Endodermal cell (in vitro differentiated cells): ENCODE data around the gene PPP2R1B. TPM values are rescaled to one million over a fixed set of nuclear protein-coding genes. Genes with fewer than 3 reads are reported as not detected.

ENCODE experiments used
- DNase-seq: peaks from one replicate; pipeline ENCODE4 v3.0.0-alpha.2; 2017
- H3K27ac ChIP-seq: 2 replicates; pipeline ENCODE4 v1.5.1; 2013; ENCODE audit warnings: mild to moderate bottlenecking, low read depth, low read length, moderate library complexity
- H3K27me3 ChIP-seq: 2 replicates; pipeline ENCODE4 v1.6.1; 2013; ENCODE audit warnings: mild to moderate bottlenecking, low read length, moderate library complexity; ENCODE audit not compliant: insufficient read depth, control insufficient read depth, poor library complexity, severe bottlenecking
- H3K36me3 ChIP-seq: 2 replicates; pipeline ENCODE4 v1.7.0; 2013; ENCODE audit warnings: mild to moderate bottlenecking, low read length, moderate library complexity; ENCODE audit not compliant: control insufficient read depth, insufficient read depth
- H3K4me1 ChIP-seq: one replicate; pipeline ENCODE4 v1.7.0; 2013; ENCODE audit warnings: low read length; ENCODE audit not compliant: control insufficient read depth, insufficient read depth
- H3K4me3 ChIP-seq: 2 replicates; pipeline ENCODE4 v1.5.1; 2013; ENCODE audit warnings: mild to moderate bottlenecking, low read length, moderate library complexity
- H3K9ac ChIP-seq: 2 replicates; pipeline ENCODE4 v1.6.1; 2013; ENCODE audit warnings: mild to moderate bottlenecking, low read length, moderate library complexity; ENCODE audit not compliant: poor library complexity, severe bottlenecking; ENCODE audit errors: extremely low read depth
- H3K9me3 ChIP-seq: 2 replicates; pipeline ENCODE4 v1.6.1; 2013; ENCODE audit warnings: mild to moderate bottlenecking, low read length, moderate library complexity; ENCODE audit not compliant: control insufficient read depth
- H3K27ac Mint-ChIP-seq: 2 replicates; pipeline ENCODE4 v1.8.0; 2020; ENCODE audit warnings: mixed read lengths
- H3K27me3 Mint-ChIP-seq: 2 replicates; pipeline ENCODE4 v1.8.0; 2021; ENCODE audit warnings: mild to moderate bottlenecking, mixed read lengths; ENCODE audit not compliant: insufficient read depth
- H3K36me3 Mint-ChIP-seq: 2 replicates; pipeline ENCODE4 v1.8.0; 2020; ENCODE audit warnings: low read depth, mixed read lengths
- H3K4me1 Mint-ChIP-seq: 2 replicates; pipeline ENCODE4 v1.8.0; 2020; ENCODE audit warnings: mixed read lengths
- H3K4me3 Mint-ChIP-seq: 2 replicates; pipeline ENCODE4 v1.8.0; 2020; ENCODE audit warnings: mild to moderate bottlenecking, moderate library complexity, mixed read lengths
- H3K9me3 Mint-ChIP-seq: 2 replicates; pipeline ENCODE4 v1.8.0; 2020; ENCODE audit warnings: mild to moderate bottlenecking, mixed read lengths
- WGBS, 2 experiments: methylation state at CpG; one replicate each; pipeline versions ENCODE4 v1.1.5 to v1.1.7; 2013; ENCODE audit warnings: missing lambda C conversion rate in 2 of 2, mixed read lengths in 1 of 2; ENCODE audit not compliant: insufficient coverage in 1 of 2, insufficient read length in 1 of 2; 5-methylcytosine and 5-hydroxymethylcytosine counted together
- total RNA-seq, 2 donors: library from RNA; stranded (reverse); fragmentation: NEBNext Ultra II Directional in 1 of 2; extraction: Animal tissue kit (Norgen Biotek cat#: 25700) in 1 of 2; gene quantifications; 2 replicates in 1 of 2; 3 replicates in 1 of 2; pipeline ENCODE4 v1.2.1, GENCODE V29; 2021
- TF ChIP-seq, protein P1 (sequence below): fragments of 200-600 bp; sonication (generic); conservative IDR thresholded peaks from 2 replicates; pipeline ENCODE4 v1.5.0; 2021; ENCODE audit warnings: antibody characterized with exemption, mild to moderate bottlenecking

PPP2R1B gene
- total RNA-seq, 2 donors from 2014 or later: 70.0 to 89.7 TPM

DNA sequence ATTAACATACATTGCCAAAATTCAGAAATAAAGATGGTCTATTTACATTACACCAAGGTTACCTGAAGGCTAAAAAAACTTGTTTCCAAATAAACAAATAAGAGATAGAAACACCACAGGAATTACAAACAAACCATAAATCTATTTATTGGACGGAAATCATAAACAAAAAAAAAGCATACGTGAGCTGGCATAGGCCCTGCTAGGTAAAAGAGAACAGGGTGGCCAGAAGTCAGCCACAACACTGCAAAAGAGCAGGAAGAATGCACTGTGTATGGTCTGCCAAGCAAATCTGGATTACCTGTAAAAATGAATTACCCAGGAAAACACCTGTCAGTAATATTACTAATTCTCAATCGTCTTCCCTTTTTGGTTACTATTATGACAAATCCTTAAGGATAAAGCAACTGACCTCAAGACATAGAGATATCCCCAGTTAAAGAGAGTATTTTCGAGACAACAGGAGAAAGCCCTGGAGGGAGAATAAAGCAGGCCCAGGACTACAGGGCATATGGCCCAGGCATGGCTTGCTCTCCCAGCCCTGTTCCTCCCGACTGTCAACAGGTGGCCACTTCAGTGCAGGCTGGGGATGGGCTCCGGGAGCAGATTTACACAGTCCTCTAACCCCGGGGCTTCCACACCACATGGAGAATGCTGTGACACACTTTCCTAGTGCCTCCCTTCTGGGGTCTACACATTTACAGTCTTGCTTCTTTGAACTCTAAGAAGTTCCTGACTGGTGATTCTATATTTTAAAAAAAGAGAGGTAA is 18.0 kb downstream of the PPP2R1B start:
- no peak for DNase-seq
- H3K27ac Mint-ChIP-seq: no peak overlapping the region
- peaks cover 5% of the 10 kb centered on the region for H3K9me3 ChIP-seq
- TF ChIP-seq, protein P1, sequence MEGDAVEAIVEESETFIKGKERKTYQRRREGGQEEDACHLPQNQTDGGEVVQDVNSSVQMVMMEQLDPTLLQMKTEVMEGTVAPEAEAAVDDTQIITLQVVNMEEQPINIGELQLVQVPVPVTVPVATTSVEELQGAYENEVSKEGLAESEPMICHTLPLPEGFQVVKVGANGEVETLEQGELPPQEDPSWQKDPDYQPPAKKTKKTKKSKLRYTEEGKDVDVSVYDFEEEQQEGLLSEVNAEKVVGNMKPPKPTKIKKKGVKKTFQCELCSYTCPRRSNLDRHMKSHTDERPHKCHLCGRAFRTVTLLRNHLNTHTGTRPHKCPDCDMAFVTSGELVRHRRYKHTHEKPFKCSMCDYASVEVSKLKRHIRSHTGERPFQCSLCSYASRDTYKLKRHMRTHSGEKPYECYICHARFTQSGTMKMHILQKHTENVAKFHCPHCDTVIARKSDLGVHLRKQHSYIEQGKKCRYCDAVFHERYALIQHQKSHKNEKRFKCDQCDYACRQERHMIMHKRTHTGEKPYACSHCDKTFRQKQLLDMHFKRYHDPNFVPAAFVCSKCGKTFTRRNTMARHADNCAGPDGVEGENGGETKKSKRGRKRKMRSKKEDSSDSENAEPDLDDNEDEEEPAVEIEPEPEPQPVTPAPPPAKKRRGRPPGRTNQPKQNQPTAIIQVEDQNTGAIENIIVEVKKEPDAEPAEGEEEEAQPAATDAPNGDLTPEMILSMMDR: no peak
- peaks cover 91% of the 10 kb centered on the region for H3K36me3 ChIP-seq
- H3K4me3 Mint-ChIP-seq: no peak overlapping the region
- no peaks in the 10 kb centered on the region for H3K27me3 ChIP-seq
- no peaks in the 10 kb centered on the region for H3K9me3 Mint-ChIP-seq
- H3K27me3 Mint-ChIP-seq: no peaks in the 10 kb centered on the region
- H3K9ac ChIP-seq: no peak overlapping the region
- H3K36me3 Mint-ChIP-seq: peaks cover 67% of the 10 kb centered on the region
- H3K4me3 ChIP-seq: no peak overlapping the region
- no peak overlapping the region for H3K27ac ChIP-seq
- no peaks in the 10 kb centered on the region for H3K4me1 Mint-ChIP-seq
- WGBS, 2 experiments: 92 to 98% methylated on average over 7 of the region's 7 CpGs
- H3K4me1 ChIP-seq: no peaks in the 10 kb centered on the region

DNA sequence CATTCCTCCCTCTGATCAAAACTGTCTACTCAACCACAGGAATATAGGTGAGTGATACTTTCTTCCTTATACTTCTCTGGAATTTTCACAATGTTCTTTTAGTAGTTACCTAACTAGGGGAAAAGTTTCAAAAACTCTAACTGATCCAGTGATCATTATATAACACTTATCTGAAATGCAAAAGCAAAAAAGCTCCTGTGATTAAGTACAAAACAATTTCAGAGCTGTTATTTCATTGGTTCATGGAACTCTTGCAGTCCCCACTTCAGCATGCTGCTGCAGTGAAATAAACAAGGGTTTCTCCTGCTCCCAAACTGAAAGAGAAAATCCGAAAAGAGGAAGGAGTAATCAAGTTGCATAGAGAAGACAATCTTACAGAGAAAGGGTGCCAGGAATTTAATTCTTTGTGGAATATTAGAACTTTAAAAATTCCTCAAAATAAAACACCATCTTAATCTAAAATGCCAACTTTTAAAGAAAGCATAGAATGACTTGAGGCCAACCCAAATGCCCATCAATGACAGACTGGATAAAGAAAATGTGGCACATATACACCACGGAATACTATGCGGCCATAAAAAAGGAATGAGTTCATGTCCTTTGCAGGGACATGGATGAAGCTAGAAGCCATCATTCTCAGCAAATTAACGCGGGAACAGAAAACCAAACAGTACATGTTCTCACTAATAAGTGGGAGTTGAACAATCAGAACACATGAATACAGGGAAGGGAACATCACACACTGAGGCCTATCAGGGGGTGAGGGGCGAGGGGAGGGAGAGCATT is 20.3 kb downstream of the PPP2R1B start:
- H3K27me3 ChIP-seq: no peaks in the 10 kb centered on the region
- H3K4me3 ChIP-seq: no peak overlapping the region
- H3K9ac ChIP-seq: no peak overlapping the region
- H3K9me3 Mint-ChIP-seq: no peaks in the 10 kb centered on the region
- peaks cover 90% of the 10 kb centered on the region for H3K36me3 ChIP-seq
- H3K36me3 Mint-ChIP-seq: peaks cover 63% of the 10 kb centered on the region
- no peak for DNase-seq
- no peak overlapping the region for H3K27ac ChIP-seq
- no peak overlapping the region for H3K27ac Mint-ChIP-seq
- 89 to 91% methylated on average over 4 to 6 of the region's 6 CpGs for WGBS, 2 experiments
- TF ChIP-seq, protein P1: no peak
- H3K4me3 Mint-ChIP-seq: no peak overlapping the region
- peaks cover 9% of the 10 kb centered on the region for H3K4me1 Mint-ChIP-seq
- H3K9me3 ChIP-seq: peaks cover 5% of the 10 kb centered on the region
- H3K27me3 Mint-ChIP-seq: no peaks in the 10 kb centered on the region
- H3K4me1 ChIP-seq: peaks cover 10% of the 10 kb centered on the region

DNA sequence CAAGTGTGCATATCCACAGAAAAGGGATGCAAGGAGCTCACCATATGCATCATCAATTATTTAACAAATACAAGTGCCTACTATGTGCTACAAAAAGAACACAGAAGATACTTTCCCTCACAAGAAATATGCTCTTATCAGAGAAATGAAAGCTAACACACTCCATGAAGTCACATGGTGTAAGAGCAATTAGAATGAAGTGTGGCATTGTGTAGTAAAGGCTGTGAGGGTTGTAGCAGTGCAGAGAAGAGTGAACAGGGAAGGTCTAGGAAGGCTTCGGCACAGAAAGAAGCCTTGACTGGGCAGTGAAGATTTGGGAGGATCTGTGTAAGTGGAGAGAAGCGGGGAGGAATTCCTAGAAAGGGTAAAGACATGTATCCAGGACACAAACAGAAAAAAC is 22.5 kb downstream of the PPP2R1B start:
- H3K27ac ChIP-seq: no peak overlapping the region
- no peaks in the 10 kb centered on the region for H3K9me3 Mint-ChIP-seq
- H3K9me3 ChIP-seq: peaks cover 5% of the 10 kb centered on the region
- TF ChIP-seq, protein P1: no peak
- peaks cover 15% of the 10 kb centered on the region for H3K4me1 Mint-ChIP-seq
- no peak overlapping the region for H3K9ac ChIP-seq
- peaks cover 14% of the 10 kb centered on the region for H3K4me1 ChIP-seq
- DNase-seq: no peak
- WGBS, 2 experiments: 98 to 100% methylated on average over 2 of the region's 2 CpGs
- H3K36me3 ChIP-seq: peaks cover 90% of the 10 kb centered on the region
- H3K27ac Mint-ChIP-seq: no peak overlapping the region
- H3K36me3 Mint-ChIP-seq: peaks cover 59% of the 10 kb centered on the region
- no peaks in the 10 kb centered on the region for H3K27me3 Mint-ChIP-seq
- H3K27me3 ChIP-seq: no peaks in the 10 kb centered on the region
- no peak overlapping the region for H3K4me3 Mint-ChIP-seq
- no peak overlapping the region for H3K4me3 ChIP-seq
